NCI-H1694 (cell line): ENCODE data around the gene DNAJC3.
"Not testable (repeated sequence)": the region's sequence is repeated elsewhere in the genome, so short reads cannot be mapped to it uniquely, and the experiment has no call there.

Experiments
- DNase-seq: peaks from one replicate; lab custom pipeline; 2025; lab: John Stamatoyannopoulos, UW

Gene DNAJC3, protein sequence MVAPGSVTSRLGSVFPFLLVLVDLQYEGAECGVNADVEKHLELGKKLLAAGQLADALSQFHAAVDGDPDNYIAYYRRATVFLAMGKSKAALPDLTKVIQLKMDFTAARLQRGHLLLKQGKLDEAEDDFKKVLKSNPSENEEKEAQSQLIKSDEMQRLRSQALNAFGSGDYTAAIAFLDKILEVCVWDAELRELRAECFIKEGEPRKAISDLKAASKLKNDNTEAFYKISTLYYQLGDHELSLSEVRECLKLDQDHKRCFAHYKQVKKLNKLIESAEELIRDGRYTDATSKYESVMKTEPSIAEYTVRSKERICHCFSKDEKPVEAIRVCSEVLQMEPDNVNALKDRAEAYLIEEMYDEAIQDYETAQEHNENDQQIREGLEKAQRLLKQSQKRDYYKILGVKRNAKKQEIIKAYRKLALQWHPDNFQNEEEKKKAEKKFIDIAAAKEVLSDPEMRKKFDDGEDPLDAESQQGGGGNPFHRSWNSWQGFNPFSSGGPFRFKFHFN

DNA sequence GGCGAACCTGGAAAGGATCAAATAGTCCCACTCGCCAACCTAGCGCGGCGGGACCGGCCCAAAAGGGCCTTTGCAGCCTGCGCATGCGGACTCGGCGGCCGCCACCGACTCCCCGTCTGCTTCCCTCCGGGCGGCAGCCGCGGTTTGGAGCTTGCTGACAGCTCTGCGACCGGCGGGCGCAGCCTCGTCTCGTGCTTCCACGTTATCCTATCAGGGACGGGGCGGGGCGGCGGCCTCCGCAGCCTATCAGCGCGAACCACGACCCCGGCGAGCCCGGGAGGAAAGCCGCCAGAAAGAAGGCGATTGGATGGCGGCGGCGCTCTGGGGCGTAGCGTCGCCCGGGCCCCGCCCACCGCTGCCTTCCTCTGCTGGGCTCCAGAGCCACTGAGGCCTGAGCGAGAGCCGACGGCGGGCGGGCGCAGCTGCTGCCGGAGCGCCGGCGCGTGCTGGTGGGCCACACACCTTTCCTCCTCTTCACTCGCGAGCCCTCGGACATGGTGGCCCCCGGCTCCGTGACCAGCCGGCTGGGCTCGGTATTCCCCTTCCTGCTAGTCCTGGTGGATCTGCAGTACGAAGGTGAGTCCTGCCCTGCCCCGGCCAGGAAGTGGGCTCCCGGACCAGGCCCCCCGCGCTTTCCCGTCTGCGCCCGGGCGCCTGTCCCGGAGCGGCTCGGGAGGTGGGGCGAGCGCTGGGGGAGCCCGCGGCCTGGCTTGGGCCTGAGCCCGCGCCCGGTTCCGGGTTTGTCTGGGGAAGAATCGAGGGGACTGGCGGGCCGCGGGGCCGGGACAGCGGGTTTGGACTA lies at the start of gene DNAJC3:
Gene DNAJC3, plus strand, starts transcription at position 378 of the 802 bp plus-strand sequence. Its CDS starts 117 bp downstream, at position 495.
- peak; percentile 91 for DNase-seq

DNA sequence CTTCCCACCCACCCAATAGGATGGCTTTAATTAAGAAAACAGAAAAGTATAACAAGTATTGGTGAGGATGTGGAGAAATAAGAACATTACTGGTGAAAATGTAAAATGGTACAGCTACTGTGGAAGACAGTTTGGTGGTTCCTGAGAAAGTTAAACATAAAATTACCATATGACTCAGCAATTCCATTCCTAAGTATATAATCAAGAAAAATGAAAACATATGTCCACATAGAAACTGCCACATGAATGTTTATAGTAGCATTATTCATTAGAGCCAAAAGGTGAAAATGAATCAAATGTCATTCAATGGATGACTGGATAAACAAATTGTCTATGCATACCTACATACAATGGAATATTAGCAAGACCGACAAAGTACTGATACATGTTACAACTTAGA lies 49.3 kb upstream of the DNAJC3 start:
- DNase-seq: no peak

DNA sequence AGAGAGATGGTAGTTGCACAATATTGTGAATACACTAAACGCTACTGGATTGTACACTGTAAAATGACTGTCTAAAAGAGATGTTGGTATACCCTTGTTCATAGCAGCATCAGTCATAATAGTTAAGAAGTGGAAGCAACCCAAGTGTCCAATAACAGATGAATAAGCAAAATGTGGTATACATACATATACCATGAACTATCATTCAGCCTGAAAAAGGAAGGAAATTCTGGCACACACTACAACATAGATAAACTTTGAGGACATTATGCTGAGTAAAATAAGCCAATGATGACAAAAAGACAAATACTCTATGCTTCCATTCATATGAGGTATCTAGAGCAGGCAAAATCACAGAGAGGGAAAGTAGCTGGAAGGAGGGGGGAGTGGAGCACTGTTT lies 48.5 kb upstream of the DNAJC3 start:
- DNase-seq: no peak

DNA sequence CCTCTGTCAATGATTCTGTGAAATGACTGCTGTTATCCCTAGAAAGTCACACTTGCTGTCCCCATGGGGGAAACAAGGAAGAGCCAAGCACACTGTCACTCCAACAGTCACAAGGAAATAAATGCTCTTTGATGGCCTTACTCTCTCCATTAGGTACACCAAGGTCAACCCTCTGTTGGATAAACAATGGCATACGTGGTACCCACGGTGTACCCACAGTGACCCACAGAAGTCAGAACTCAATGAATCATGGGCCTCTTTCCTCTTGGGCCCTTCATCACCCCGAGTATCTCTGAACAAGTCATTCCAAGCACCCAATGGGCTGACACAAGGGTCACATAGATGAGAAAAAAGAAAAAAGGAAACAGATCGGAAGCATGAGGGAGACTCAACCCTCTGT lies 47.9 kb upstream of the DNAJC3 start:
- no peak for DNase-seq

DNA sequence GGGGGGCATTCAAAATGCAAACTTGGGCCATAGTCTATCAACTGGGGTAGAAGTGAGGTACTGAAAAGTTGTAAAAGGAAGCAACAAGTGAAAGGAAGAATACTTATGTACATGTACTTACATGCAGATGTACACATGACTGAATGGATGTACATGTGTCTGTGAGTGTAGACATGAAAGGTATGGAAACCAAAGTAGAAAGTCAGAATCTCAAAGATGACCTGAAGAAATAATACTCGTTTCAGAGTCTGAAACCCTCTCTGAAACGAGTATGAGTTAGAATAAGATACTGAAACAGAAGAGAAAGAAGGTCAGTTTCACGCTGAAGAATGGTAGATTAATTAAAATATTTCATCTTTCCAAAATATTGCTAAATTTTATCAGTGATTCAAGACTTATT lies 46.3 kb upstream of the DNAJC3 start:
- DNase-seq: no peak

DNA sequence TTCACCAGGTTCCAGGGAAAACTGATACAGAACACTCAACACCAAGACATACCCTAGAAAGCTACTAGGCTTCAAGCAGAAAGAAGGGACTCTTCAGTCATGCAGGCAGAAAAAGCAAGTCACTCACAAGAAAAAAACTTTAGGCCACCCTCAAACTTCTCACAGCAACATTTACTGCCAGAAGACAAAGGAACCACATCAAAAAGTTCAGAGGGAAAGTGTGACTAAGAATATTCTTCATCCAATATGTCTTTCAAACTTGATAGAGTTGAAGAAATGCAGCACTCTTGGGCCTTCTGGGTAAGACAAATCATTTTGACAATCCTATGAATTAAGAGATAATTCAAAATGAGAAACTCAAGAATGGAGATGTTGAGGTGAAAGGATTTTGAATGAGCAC lies 40.1 kb upstream of the DNAJC3 start:
- DNase-seq: no peak

DNA sequence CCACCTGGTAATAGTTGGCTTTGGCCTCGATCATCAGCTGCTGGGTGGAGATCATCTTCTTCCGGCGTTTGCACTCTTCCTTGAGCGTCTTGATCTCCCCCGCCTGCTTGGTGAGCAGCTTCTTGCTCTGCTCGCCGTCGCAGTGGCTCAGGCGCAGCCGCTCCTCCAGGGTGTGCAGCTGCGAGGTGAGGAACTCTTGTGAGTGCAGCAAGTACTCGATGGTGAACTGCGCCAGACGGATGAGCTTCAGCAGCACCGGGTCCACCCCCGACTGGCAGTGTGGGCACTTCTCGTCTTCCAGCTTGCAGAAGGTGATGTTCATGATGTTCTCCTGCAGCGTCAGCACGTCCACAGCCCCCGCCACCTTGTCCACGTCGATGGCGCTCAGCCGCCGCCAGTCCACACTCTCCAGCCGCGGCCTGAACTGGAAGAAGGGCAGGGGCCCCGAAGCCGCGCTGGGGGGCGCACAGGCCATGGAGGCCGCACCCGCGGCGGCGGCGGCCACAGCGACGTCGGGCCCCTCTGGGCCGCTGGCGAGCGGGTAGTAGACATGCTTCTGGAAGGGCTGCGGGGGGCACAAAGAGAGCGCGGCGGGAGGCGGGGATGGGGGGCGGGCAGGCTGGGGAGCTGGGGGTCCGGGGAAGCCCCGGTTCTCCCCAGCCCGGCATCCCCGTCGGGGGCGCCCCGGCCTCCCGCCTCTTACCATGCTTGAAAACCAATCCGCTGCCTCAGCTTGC lies 35.5 kb upstream of the DNAJC3 start:
- no peak for DNase-seq

DNA sequence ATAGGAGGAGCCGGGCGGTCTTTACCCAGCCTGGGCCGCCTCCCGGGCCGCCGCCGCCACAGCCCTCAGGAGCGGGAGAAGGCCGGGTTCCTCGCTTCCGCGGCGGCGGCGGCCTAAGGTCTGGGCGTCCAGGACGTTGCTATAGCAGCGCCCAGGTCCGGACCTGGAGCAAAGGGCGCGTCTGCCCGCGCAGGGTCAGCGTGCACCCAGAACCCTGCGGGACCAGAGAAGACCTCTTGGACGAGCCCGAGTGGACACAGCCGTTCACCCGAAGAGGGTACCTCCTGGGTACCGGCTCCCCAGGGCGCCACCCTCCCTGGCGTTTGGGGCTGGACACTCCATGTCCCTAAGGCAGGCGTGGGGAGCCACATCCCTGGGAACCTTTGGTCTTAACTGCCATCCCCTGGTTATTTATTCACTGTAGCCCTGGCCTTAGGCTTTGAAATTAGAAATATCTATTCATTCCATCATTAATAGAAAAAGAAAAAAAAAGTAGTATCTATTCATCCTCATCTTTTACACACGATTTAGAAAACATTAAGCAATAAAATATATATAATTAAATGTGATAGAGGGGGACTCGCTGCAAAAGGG lies 34.8 kb upstream of the DNAJC3 start:
- DNase-seq: no peak

DNA sequence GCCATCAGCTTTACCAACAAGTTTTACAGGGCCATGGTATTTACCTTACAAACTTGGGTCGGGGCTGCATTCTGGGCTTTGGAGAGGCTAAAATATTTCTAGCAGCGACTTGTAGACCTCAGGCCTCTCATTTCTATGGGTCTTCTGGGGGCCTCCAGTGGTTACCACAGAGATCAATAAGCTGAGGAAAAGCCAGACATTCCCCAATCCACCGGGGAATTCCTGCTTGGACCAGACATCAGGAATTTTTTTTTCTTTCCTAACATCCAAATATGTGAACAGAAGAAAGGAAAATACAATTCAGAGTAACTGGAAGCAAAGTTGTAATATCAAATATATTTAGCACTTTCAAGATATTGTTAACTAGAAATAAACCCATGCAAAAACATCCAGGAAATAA lies 33.9 kb upstream of the DNAJC3 start:
- DNase-seq: no peak

DNA sequence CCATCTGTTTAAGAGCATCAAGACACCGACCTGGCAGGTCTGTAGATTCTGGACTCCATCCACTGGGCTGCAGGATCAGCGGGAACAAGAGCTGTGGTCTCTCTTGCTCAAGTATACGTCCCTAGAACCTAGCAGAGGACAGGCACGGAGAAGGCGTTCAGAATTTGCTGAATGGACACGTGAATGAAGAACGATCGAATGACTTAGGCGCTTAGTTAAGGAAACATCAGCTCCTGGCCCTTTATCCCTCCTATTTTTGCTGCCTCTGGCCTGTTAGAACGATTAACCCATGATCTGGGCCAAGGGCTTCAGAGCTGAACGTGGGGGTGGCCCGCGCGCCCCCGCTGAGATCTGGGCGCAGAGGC lies 33.4 kb upstream of the DNAJC3 start:
- DNase-seq: peak; percentile 21

DNA sequence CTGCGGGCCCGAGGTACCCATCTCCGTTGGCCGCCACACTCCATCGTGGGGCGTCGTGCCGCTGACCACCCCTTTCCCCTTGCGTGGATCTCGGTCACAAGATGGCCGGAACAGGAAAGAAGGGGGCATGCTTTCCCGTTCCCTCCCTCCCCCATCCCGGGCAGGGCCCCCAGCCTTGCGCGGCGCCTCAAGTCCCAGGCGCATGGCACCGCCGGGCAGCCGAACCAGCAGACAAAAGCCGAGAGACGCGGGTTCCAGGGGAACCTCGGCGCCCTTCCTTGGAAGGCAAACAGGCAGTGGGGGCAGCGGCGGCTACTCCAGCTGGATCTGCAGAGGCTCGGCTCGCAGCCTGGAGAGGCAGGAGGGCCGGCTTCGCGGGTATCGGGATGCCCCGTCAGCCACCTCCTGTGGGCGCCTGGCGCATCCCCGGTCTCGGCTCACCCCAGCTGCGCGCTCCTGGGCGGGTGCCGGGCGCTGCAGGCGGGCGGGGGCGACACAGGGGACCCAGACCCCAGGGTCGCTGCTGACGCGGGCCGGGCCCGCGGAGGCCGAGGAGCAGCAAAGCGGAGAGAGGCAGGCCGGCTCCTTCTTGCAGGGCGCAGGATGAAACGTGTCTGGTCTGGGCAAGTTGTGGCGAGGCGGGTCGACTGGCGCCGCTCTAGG lies 32.9 kb upstream of the DNAJC3 start:
- peak; percentile 21 for DNase-seq

DNA sequence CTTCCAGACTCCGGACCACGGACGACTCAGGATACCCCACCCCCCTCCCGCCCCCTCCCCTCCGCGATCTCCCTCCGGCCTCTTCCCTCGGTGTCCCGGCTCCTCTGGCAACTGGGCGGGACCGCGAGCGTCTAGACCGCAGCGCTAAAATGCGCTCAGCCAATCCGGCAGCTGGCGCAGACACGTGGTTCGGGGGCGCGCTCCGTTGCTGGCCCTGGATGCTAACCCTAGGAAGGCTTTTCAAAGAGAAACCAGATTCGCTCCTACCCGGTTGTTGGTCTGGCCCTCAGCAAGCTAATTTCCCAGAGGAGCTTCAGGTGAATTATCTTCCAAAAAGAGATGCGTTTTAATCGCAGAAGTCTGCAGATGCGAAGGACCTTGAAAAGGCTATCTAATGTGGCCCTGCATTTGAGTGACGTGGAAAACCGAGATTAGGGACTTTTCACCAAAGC lies 32.3 kb upstream of the DNAJC3 start, which contains the start of gene DZIP1:
Gene DZIP1, minus strand, starts transcription at position 106 of the 452 bp plus-strand sequence. CDS start 2,677 bp downstream, outside the sequence.
- DNase-seq: peak; percentile 72

DNA sequence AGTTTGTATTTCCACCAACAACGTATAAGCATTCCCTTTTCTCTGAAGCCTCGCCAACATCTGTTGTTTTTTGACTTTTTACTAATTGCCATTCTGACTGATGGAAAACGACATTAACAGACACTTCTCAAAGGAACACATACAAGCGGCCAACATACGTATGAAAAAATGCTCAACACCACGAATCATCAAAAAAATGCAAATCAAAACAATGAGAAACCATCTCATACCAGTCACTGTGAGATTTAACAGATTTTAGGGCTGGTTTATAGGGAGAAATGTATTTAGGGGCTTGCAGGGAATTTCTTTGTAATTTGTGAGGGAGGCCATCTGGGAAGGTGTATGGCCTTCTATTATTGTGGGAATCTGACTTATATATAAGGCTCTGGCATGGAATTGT lies 29.6 kb upstream of the DNAJC3 start:
- DNase-seq: no peak

DNA sequence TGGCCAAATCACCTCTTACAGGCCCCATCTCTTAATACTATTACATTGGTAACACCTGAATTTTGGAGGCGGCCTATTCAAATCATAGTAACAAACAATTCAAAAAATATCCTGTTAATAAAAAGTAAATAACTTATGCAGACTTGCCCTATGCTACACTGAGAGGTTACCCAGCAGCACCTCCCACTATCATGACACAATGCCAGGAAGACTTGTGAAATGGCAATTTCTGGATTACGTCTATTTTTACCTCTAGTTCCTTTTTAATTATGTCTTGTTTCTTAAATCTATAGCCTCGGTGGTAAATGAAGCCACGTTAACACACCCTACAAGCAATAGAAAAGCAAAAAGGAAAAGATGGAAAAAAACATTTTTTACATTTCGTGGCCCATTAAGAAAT lies 26.2 kb upstream of the DNAJC3 start:
- no peak for DNase-seq

DNA sequence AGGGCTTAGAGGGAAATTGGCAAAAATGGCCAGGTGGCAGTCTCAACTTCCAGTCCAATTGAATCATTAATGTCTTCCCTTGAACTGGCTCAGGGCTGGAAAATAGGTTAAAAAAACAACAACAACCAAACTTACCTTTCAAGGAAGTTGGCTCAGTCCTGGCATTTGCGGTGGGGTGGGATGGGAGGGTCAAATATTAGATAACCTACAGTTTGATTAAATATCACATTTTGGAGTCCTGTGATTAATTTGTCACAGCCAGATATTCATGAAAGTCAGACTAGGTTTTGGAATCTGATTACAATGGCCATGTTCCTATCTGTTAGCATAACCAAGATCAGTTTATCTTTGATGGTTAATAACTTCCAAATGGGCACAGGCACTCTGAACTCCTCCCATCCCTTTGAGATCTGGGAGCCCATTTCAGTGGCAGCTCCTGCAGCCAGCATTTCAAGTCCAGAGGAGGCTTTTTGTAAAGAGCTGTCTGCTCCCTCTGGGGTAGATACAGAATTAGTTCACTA lies 24.6 kb upstream of the DNAJC3 start:
- DNase-seq: no peak

DNA sequence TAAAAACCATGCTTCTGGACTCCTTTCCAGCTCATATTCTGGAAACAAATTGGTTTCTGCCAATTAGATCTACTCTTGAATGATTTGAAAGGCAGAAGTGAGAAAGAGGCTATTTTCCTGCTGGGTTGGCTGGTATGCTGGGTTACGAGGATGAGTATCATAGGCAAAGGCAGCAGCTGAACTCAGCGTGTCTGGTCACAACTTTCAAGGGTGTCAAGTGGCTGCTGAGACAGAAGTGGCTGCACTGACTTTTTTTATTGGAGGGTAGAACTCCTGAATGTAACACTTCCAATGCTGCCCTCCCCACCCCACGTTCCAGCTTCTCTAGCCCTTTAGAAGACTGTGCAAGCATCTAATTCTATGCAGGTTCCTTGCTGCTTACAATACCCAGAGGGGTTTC lies 24.1 kb upstream of the DNAJC3 start:
- DNase-seq: no peak

DNA sequence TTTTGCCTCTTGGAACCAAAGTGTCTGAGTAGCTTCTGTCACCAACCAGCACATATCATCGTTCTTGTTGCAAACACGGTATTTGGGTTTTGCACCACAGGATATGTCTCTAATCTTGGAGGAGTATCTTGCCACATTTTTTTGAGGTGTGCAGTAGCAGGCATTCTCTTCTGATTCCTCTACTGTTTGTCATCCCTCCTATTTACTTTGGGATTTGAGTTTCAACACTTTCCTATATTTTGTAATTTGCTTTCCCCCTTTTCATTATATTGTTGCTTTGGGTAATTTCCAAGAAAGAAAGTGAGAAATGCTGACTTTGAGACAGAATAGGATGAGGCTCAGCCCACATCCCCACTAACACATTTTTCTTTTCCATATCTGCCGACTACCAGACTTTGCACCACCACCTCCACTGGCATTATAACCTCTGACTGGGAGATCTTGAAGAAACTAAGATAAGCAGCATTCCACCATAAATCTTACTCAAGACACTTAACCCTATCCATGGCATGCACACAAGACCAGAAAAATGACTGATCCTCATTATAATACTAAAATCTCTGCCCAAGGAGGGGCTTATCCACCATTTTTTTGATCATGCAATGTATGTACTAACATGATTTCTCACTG lies 20.4 kb upstream of the DNAJC3 start:
- DNase-seq: no peak

DNA sequence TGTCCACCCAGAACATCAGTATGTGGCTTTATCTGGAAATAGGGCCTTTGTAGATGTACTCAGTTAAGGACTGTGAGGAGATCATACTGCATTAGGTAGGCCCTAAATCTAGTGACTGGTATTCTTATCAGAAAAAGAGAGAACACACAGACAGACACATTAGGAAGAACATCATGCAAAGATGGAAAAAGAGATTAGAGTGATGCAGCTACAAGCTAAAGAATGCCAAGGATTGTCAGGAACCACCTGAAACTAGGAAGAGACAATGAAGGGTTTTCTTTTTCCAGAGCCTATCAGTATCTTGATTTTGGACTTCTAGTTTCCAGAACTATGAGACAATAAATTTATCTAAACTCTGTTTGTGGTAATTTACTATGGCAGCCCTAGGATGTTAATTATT lies 17.4 kb upstream of the DNAJC3 start:
- DNase-seq: no peak

DNA sequence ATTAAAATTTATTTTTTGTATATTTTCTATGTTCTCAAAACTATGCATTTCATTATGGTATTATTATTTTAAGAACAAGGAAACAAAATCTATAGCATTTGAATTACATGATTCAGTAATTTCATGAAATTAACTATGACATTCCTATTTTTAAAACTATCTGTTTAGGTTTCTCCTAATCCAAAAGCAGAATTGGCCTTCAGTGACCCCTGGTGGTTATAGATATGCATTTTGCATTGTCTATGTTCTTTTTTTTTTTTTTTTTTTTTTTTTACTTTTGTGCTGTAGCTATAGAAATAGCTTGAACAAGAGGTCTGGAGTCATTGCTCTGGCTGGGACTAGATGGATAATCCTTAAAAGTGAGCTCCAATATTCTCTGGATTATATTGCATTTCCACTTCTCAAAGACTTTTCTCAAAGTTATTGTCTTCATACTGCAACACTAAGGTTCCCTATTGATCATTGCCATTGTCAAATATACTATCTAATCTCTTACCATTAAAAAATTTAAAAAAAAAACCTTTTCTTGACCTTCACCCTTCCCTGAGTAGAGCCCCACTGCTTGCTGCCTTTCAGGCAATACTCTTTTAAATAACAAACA lies 15.9 kb upstream of the DNAJC3 start:
- peak; percentile 70 for DNase-seq

DNA sequence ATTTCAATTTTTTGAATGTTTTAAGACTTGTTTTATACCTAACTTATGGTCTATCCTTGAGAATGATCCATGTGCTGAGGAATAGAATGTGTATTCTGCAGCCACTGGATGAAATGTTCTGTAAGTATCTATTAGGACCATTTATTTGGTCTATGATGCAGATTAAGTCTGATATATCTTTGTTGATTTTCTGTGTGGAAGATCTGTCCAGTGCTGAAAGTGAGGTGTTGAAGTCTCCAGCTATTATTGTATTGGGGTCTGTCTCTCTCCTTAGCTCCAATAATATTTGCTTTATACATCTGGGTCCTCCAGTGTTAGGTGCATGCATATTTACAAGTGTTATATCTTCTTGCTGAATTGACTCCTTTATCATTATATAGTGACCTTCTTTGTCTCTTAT lies 9.7 kb upstream of the DNAJC3 start:
- not testable (repeated sequence) for DNase-seq
